HepG2 (cell line): ENCODE data around the gene PRKAR1A. TPM values are rescaled to one million over a fixed set of nuclear protein-coding genes. Genes with fewer than 3 reads are reported as not detected.

ENCODE experiments used
- AHR ChIP-seq: IDR thresholded peaks from 2 replicates; pipeline ENCODE4 v1.6.1; 2018; ENCODE audit warnings: missing genetic modification reagents, missing compliant biosample characterization
- AKAP8 ChIP-seq: sonication (generic); formaldehyde crosslinking; IDR thresholded peaks from 2 replicates; pipeline ENCODE4 v1.5.1; 2020; ENCODE audit warnings: mild to moderate bottlenecking, missing genetic modification reagents
- ARID5B ChIP-seq: IDR thresholded peaks from 2 replicates; pipeline ENCODE4 v1.4.0; 2020; ENCODE audit warnings: mild to moderate bottlenecking, missing genetic modification reagents
- CHD2 ChIP-seq: IDR thresholded peaks from 2 replicates; pipeline ENCODE4 v1.6.1; 2011; ENCODE audit warnings: low read depth, low read length, improper control_type of control experiment
- HMGXB3 ChIP-seq: sonication (generic); formaldehyde crosslinking; IDR thresholded peaks from 2 replicates; pipeline ENCODE4 v1.4.0; 2020; ENCODE audit warnings: missing genetic modification reagents, borderline replicate concordance
- HOMEZ ChIP-seq: IDR thresholded peaks from 2 replicates; pipeline ENCODE4 v1.6.1; 2016; ENCODE audit warnings: low read depth
- KLF13 ChIP-seq: sonication (generic); formaldehyde crosslinking; IDR thresholded peaks from 2 replicates; pipeline ENCODE4 v1.4.0; 2020; ENCODE audit warnings: mild to moderate bottlenecking, missing genetic modification reagents
- MIER2 ChIP-seq: IDR thresholded peaks from 2 replicates; pipeline ENCODE4 v1.6.1; 2016; ENCODE audit warnings: missing biosample characterization, missing genetic modification reagents
- SAFB2 ChIP-seq: sonication (generic); formaldehyde crosslinking; IDR thresholded peaks from 2 replicates; pipeline ENCODE4 v1.5.1; 2020; ENCODE audit warnings: missing genetic modification reagents, low read depth, mild to moderate bottlenecking, borderline replicate concordance
- ZNF33A ChIP-seq: sonication (generic); formaldehyde crosslinking; IDR thresholded peaks from 2 replicates; pipeline ENCODE4 v1.5.1; 2020; ENCODE audit warnings: missing genetic modification reagents, mild to moderate bottlenecking, moderate library complexity, borderline replicate concordance
- ZSCAN29 ChIP-seq: sonication (generic); formaldehyde crosslinking; conservative IDR thresholded peaks from 2 replicates; pipeline ENCODE4 v1.4.0; 2020; ENCODE audit warnings: mild to moderate bottlenecking, missing genetic modification reagents
- polyA plus RNA-seq, 8 experiments: library from polyadenylated mRNA; depleted of rRNA in 3 of 8; stranded (reverse) in 7 of 8; unstranded in 1 of 8; fragments of >200 nt; fragmentation: Illumina TruSeq in 4 of 8; extraction: Trizol in 4 of 8; gene quantifications; 2 replicates each; pipeline versions ENCODE4 v1.2.1 to v1.2.3, GENCODE V29; 2011 to 2016; ENCODE audit warnings: low read depth in 4 of 8, missing spikeins in 1 of 8, mixed read lengths in 1 of 8; ENCODE audit not compliant: insufficient read depth in 1 of 8
- total RNA-seq, 5 experiments: library from RNA; depleted of rRNA; stranded (reverse); fragments of >200 nt; fragmentation: Illumina TruSeq; extraction: Trizol; gene quantifications; 2 replicates each; pipeline ENCODE4 v1.2.3, GENCODE V29; 2016; ENCODE audit warnings: low read depth in 1 of 5
- TF ChIP-seq, protein P1 (sequence below): sonication (generic); formaldehyde crosslinking; IDR thresholded peaks from 2 replicates; pipeline ENCODE4 v1.5.0; 2020; ENCODE audit warnings: mild to moderate bottlenecking, missing genetic modification reagents
- TF ChIP-seq, protein P2 (sequence below): fragments of 450-650 bp; IDR thresholded peaks from 2 replicates; pipeline ENCODE4 v1.6.1; 2016
- TF ChIP-seq, protein P3 (sequence below): sonication (generic); formaldehyde crosslinking; IDR thresholded peaks from 2 replicates; pipeline ENCODE4 v1.4.0; 2020; ENCODE audit warnings: mild to moderate bottlenecking, missing genetic modification reagents

Gene PRKAR1A
- total and polyA plus RNA-seq, 2 of the 13 experiments (the other 11 are each of a cell fraction or from before 2014, with no cell fraction given): 265 to 266 TPM

- TF ChIP-seq AHR (0 out of 2 replicates have a peak, but pooled peaks have one; percentile 3), KLF13 (CRISPR knock-in tag) (no peak), MIER2 (CRISPR knock-in tag) (no peak), ZSCAN29 (CRISPR knock-in tag) (no peak), AKAP8 (CRISPR knock-in tag) (peak; percentile 81), HMGXB3 (CRISPR knock-in tag) (no peak), SAFB2 (CRISPR knock-in tag) (peak; percentile 64), HOMEZ (CRISPR knock-in tag) (no peak), ARID5B (CRISPR knock-in tag) (peak; percentile 31; the same call in 1 of the 2 replicates), CHD2 (no peak), ZNF33A (CRISPR knock-in tag) (no peak)
- TF ChIP-seq, protein P1, sequence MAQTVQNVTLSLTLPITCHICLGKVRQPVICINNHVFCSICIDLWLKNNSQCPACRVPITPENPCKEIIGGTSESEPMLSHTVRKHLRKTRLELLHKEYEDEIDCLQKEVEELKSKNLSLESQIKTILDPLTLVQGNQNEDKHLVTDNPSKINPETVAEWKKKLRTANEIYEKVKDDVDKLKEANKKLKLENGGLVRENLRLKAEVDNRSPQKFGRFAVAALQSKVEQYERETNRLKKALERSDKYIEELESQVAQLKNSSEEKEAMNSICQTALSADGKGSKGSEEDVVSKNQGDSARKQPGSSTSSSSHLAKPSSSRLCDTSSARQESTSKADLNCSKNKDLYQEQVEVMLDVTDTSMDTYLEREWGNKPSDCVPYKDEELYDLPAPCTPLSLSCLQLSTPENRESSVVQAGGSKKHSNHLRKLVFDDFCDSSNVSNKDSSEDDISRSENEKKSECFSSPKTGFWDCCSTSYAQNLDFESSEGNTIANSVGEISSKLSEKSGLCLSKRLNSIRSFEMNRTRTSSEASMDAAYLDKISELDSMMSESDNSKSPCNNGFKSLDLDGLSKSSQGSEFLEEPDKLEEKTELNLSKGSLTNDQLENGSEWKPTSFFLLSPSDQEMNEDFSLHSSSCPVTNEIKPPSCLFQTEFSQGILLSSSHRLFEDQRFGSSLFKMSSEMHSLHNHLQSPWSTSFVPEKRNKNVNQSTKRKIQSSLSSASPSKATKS (CRISPR knock-in tag): no peak
- TF ChIP-seq, protein P2, sequence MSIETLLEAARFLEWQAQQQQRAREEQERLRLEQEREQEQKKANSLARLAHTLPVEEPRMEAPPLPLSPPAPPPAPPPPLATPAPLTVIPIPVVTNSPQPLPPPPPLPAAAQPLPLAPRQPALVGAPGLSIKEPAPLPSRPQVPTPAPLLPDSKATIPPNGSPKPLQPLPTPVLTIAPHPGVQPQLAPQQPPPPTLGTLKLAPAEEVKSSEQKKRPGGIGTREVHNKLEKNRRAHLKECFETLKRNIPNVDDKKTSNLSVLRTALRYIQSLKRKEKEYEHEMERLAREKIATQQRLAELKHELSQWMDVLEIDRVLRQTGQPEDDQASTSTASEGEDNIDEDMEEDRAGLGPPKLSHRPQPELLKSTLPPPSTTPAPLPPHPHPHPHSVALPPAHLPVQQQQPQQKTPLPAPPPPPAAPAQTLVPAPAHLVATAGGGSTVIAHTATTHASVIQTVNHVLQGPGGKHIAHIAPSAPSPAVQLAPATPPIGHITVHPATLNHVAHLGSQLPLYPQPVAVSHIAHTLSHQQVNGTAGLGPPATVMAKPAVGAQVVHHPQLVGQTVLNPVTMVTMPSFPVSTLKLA: no peak
- TF ChIP-seq, protein P3, sequence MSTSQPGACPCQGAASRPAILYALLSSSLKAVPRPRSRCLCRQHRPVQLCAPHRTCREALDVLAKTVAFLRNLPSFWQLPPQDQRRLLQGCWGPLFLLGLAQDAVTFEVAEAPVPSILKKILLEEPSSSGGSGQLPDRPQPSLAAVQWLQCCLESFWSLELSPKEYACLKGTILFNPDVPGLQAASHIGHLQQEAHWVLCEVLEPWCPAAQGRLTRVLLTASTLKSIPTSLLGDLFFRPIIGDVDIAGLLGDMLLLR (CRISPR knock-in tag): no peak
Measured at GRCh38 chr17:68512247-68512959, at the start of gene PRKAR1A (continued).
